Gastrocnemius medialis (tissue), 4 donors: ENCODE data around the gene NGEF.

ENCODE experiments used
- CTCF ChIP-seq, 5 experiments: fragments of 450-650 bp in 3 of 5; fragments of 200-600 bp in 2 of 5; sonication (generic) in 2 of 5; IDR thresholded peaks in 4 of 5; conservative IDR thresholded peaks in 1 of 5; 1 replicate in 4 of 5; 2 replicates in 1 of 5; pipeline ENCODE4 v1.5.1; 2016 to 2019; ENCODE audit warnings: antibody characterized with exemption in 5 of 5, mild to moderate bottlenecking in 3 of 5, moderate library complexity in 3 of 5
- POLR2A ChIP-seq, 2 donors: fragments of 450-650 bp; IDR thresholded peaks; one replicate each; pipeline ENCODE4 v1.6.1; 2017; ENCODE audit warnings: antibody characterized with exemption in 2 of 2, mild to moderate bottlenecking in 2 of 2, moderate library complexity in 2 of 2

- TF ChIP-seq CTCF (IDR thresholded peaks at IDR 0.05 in 4 of 5, conservative IDR thresholded peaks at IDR 0.05 in 1 of 5), result no peak
- TF ChIP-seq POLR2A (IDR thresholded peaks at IDR 0.05), result no peak
Observed at GRCh38 chr2:233031556-233032500, 18.8 kb upstream of the NGEF start.
